Stomach (tissue), 4 donors: ENCODE results near the gene ENTPD2.

Source experiments
- CTCF ChIP-seq, 7 experiments: fragments of 450-650 bp in 4 of 7; fragments of 200-600 bp in 3 of 7; sonication (generic) in 3 of 7; IDR thresholded peaks; one replicate each; pipeline ENCODE4 v1.5.1; 2016 to 2019; ENCODE audit warnings: antibody characterized with exemption in 7 of 7, control low read depth in 2 of 7, mild to moderate bottlenecking in 1 of 7
- EP300 ChIP-seq: sonication (generic); formaldehyde crosslinking; IDR thresholded peaks from one replicate; pipeline ENCODE4 v1.6.1; 2017; ENCODE audit warnings: antibody characterized with exemption
- POLR2A ChIP-seq, 4 donors: fragments of 450-650 bp; IDR thresholded peaks; one replicate each; pipeline ENCODE4 v1.6.1; 2016; ENCODE audit warnings: antibody characterized with exemption in 4 of 4, control low read depth in 2 of 4, mild to moderate bottlenecking in 1 of 4, moderate library complexity in 1 of 4

- no peak for TF ChIP-seq POLR2A (IDR thresholded peaks at IDR 0.05)
- TF ChIP-seq EP300, result no peak
- TF ChIP-seq CTCF (IDR thresholded peaks at IDR 0.05), result no peak
Measured at GRCh38 chr9:137058521-137059234, 4.8 kb upstream of the ENTPD2 start.
